Choroid plexus epithelial cell (primary cell): Measurements from ENCODE around the gene ARFIP1.

Source experiments
- DNase-seq: peaks from one replicate; pipeline ENCODE4 v3.0.0-alpha.2; 2010; ENCODE audit warnings: low read depth
- H3K4me3 ChIP-seq: 2 replicates; pipeline ENCODE4 v1.5.1; 2011; ENCODE audit warnings: low read depth, mild to moderate bottlenecking, control low read depth, low read length, moderate library complexity
- CTCF ChIP-seq: conservative IDR thresholded peaks from 2 replicates; pipeline ENCODE4 v1.5.1; 2011; ENCODE audit warnings: low read depth, mild to moderate bottlenecking, control low read depth, inconsistent platforms, low read length, moderate library complexity

The ARFIP1 gene

GRCh38 chr4:152776352-152776751 is 3.4 kb upstream of the ARFIP1 start:
- TF ChIP-seq CTCF, result no peak
- peak; percentile 45 for DNase-seq

GRCh38 chr4:152777488-152777887 is 2.3 kb upstream of the ARFIP1 start:
- no peak for TF ChIP-seq CTCF
- H3K4me3 ChIP-seq, result no peak overlapping the region
- DNase-seq, result no peak

More at GRCh38 chr4:152776352-152776751, 3.4 kb upstream of the ARFIP1 start:
- no peak overlapping the region for H3K4me3 ChIP-seq

GRCh38 chr4:152778656-152779512 is 870 bp upstream of the ARFIP1 start:
- peak overlapping the region; percentile 86 for H3K4me3 ChIP-seq
- TF ChIP-seq CTCF, result no peak
- peak; percentile 25 for DNase-seq

GRCh38 chr4:152780267-152780778 is 569 bp downstream of the ARFIP1 start:
- H3K4me3 ChIP-seq, result peak overlapping the region; percentile 86
- peak; percentile 26 for DNase-seq
- TF ChIP-seq CTCF, result peak; percentile 12

DNA sequence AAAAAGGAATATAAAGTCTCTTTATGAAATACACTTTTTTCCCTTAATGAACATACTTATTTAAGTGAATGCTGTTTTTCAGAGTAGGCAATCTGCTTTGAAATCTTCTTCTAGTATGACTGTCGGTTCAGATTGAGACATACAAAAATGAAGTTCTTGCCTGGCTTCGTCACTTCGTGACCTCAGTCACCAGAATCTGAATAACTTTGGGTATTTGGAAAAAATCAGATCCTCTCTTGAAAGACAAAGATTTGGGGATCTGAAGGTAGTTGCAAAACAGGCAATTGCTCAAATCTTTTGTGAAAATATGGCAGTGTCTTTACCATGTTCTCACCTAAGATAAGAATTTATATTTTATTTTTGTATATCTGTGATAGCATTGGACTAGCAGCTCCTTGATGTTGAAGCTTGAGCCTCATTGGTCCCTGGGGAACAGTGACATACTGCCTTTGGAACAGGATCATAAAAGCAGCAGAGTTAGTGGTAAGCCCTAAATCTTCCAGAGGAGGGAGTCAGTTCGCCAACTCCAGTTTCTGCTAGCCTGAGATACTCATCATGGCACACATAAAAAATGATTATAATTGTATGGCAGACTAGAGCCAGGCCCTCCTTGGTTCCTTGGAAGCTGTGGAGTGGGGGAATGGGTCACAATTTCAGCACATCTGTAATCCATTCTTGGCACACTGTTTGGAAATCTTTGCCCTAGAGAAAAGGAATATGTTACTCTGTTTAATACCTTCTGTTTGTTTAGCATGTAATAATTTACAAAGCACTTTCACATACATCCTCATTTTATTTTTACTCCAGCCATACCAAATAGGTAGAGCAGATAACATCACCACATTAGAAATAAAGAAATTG is 5.0 kb downstream of the ARFIP1 start:
- H3K4me3 ChIP-seq, result no peak overlapping the region
- peak; percentile 59 for DNase-seq
- peak; percentile 42 for TF ChIP-seq CTCF

- no peak overlapping the region for H3K4me3 ChIP-seq
- DNase-seq, result no peak
- TF ChIP-seq CTCF, result no peak
These were observed 6.2 kb downstream of the ARFIP1 start for GRCh38 chr4:152785639-152786615.
